NCI-H446 (cell line): ENCODE data around the gene PPT1.
A peak's percentile ranks its signal among the peaks of the same experiment; 100 is the strongest.

Source experiments
- DNase-seq, 2 experiments: peaks; one replicate each; lab custom pipeline; 2025; lab: John Stamatoyannopoulos, UW

Gene PPT1

DNA sequence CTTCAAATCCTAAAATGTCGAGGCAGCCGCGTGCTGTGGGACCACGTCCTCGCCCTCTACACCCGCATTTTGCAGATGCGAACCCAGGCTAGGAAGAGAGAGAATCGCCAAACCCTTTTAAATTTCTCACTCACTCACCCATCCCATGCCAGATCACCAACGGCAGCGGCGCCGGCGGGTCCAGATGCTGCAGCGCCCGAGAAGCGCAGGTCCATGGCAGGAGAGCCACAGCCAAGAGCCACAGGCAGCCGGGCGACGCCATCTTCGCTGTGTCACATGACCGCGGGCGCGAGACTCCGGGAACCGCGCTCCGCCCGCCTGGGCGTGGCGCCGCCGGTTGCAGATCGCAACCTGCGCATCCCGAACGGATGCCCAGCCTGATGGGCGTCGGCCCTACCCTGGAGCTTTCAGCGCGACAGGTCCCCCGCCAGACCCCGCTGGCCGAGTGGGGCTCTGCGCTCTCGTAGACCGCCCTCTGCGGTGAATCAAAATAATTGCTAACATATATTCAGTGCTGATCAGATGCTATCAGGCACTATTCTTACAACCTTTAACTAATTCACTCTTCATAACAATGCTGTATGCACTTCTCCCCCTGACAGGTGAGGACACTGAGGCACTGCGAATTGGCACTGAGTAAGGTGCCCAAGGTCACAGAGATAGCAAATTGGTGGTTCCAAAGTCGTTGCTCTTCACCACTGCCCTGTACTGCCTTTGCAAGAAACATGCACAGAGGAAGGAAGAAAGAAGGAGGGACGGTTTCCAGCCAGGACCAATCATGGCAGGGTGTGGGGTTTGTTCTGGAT, at the start of gene PPT1:
Gene PPT1 (minus strand): TSS at position 276 of the 806 bp plus-strand sequence. CDS start 14 bp downstream, at position 262.
- peak; percentile 74 to 91 for DNase-seq

DNA sequence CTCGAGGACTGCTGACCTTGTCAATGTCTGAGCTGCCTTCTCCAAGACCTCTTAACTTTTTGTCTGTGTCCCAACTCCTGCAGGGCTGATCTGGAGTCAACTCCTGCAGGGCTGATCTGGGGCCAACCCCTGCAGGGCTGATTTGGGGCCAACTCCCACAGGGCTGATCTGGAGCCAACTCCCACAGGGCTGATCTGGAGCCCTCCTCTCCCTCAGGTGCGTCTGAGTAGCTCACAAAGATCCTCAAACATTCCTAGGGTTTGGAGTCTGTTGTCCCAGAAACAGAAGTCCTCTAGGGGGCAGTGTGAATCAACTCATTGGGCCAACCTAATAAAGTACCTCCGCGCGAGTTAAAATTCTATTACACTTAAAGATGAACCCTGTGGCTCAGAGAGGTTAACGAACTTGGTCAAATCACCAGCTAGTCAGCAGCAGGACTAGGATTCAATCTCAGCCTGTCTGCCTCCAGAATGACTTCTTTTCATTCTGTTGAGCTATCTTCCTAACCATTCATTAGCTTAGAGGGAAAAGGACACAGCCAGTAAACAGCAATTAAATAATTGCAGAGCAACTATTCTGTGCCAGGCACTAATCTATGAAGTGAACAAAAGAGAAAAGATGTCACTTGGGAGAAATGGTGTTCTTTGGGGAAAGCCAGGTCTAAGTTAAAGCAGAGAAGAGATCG, 47.0 kb upstream of the PPT1 start:
- peak; percentile 59 to 85 for DNase-seq

DNA sequence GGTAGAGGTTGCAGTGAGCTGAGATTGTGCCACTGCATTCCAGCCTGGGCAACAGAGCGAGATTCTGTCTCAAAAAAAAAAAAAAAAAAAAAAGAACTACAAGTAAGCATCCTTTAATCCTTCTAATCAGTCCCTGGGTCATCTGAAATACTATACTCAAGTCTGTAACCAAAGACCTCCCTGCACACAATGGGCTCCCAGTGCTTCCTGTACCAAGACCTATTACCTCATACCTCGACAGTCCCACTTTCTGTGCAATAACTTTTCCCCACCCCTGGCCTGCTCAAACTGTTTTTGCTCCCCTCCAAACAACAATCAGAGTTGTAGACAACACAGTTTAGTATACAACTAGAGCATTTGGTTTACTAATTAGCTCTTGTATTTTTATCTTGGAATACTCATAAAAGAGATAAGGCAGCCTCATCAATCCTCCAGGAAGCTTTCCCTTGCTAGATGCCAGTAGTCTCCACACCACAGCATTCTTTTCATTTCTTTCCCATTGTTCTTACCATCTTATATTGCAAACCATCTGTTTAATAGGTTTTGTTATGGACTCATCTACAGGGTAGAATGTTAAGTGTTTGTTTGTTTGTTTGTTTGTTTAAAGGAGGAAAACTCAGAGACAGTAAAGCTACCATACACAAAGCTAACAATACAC, 45.0 kb upstream of the PPT1 start:
- no peak for DNase-seq

DNA sequence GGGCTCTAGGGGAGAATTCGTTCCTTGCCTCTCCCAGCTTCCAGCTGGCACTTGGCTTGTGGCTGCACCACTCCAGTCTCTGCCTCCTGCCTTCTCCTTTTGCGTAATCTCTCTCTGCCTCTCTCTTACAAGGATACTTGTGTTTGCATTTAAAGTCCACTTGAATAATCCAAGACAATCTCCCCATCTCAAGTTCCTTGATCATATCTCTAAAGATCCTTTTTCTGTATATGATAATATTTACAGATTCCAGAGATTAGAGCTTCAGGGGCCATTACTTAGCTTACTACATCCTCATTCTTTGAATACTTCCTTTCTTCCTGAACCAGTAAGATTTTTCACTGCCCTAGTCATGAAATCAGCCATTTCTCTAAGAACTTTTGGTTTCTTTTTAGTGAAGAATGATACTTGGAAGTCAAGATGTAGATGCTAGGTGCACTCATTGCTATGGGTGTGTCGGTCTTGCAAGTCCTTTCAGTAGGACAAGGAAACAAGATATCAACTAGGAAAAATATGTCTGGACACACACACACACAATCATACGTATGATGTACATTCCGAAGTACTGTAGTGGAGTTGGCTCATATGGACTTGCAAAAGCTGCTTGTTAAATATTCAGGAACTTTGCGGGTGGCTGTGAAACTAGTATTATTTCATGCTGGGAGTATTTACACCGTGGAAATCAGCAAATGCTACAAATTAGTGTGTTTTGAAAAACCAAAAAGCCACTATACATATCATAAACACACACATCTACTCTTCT, 43.3 kb upstream of the PPT1 start:
- DNase-seq = no peak

DNA sequence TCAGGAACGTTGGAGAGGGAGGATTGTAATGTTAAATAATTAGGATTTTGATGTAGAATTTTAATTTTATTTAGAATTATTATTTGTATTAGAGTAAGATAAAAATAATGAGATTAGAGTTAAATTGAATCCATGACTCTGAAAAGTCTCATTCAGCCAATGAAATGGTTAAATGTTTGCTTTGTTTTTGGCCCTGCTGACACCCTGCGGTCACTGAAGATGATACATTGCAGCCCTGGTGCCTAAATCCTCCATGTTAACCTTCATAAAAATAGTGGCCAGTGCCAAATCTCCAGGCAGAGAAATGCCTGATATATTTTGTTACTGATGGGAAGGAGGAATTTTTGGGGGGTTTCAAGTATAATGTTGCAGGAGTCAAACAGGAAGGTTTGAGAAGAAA, 36.8 kb upstream of the PPT1 start:
- DNase-seq = no peak

DNA sequence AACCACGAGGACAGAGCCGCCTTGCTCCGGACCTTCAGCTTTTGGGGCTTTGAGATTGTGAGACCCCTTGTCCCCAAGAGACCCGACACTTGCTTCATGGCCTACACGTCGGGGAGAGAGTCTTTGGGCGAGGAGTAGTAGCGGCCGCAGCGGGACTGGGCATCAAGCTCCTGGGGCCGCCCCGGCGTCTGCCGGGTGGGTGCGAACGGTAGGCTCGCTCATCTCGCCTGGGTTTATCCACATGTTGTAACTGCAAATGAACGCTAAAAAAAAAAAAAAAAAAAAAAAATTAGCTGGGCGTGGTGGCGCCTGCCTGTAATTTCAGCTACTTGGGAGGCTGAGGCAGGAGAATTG, 36.2 kb upstream of the PPT1 start:
- DNase-seq = no peak

DNA sequence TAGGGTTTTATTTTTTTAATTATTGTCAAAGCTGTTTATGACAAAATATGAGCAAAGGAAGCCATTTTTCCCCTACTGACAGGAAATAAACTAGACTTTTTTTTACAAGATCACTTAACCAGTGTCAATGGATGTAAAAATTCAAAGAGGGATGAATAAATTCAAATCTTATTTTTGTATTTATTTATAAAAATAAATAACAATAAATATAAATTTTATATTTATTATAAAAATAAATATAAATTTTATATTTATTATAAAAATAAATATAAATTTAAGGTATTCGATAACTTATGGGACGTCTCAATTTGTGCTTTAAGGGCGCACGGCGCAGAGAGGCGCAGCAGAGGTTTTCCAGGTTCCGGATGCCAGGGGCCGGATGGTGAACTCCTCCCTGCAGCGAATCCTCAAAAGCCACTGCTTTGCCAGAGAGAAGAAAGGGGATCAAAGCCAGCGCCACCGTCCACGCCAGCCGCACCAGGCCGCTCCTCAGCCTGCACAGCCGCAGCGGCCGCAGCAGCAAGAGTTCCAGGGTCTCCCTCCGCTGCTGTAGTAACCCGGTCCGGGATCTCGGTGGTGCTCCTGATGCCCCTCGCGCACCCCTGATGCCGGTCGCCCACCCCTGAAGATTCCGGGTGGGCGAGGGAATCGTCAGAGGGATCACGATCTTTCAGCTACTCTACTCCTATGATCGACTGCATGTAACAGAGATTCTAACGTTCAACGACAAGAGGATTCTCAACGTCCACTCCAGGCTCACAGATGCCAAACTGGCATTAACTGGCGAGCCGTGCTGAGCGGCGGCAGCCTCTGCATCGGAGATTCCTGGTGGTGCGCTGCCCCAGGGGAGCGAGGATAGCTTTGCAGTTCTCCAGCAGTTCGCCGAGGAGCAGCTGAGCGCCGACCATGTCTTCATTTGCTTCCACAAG, 35.6 kb upstream of the PPT1 start:
- no peak for DNase-seq

DNA sequence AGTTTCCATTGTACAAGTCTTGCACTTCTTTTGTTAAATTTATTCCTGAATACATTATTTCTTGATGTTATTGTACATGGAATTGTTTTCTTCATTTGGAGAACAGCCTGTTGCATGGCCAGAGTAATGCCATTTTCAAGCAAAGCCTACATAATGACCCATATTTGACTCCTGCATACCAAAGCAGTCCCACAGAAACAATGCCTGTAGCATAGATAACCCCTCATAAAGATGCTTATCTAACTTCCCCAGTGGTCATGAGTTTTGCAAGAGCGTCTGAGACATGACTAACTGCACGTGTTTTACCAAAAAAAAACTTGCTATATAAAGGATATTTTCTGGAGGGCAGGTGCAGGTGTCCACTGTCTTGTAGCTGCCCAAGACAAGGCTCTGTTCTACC, 33.8 kb upstream of the PPT1 start:
- DNase-seq = no peak

DNA sequence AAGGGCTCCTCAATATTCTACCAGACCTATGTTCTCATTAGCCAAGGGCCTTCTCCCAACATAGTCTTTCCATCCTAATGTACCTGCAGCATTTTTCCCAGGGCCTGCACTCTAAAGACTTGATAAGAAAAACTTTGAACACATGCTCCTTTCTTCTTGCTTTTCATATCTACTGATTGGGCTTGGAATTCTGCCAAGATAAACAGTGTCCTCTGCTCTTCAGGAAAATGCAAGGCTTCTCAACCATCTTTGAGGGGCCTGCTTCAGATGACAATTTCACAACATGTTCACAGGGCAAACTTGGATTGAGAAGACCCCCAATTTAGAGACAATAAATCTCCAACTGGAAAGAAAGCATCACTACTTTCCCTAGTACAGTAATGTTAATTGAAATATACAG, 25.8 kb upstream of the PPT1 start:
- DNase-seq = no peak

DNA sequence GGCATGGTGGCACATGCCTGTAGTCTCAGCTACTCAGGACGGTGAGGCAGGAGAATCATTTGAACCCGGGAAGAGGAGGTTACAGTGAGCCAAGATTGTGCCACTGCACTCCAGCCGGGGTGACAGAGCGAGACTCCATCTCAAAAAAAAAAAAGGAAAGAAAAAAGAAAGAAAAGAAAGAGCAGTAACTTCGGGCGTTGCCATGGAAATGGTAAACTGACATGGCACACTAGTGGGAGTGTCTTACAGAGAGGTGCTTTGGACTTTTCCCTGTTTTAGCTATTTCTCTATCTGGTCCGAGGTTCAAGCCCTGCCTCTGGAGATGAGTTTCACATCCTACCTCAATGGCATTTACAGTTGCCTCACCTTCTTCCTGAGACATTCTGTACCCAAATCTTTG, 23.1 kb upstream of the PPT1 start:
- DNase-seq = no peak

DNA sequence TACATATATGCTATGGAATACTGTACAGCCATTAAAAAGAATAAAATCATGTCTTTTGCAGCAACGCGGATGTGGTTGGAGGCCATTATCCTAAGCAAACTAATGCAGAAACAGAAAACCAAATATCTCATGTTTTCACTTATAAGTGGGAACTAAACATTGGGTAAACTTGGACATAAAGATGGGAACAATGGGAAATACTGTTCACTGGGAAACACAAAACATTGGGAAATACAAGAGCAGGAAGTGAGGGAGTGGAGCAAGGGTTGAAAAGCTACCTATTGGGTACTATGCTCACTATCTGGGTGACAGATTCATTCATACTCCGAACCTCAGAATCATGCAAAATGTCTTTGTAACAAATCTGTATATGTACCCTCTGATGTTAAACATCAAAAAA, 17.3 kb upstream of the PPT1 start:
- DNase-seq = no peak

DNA sequence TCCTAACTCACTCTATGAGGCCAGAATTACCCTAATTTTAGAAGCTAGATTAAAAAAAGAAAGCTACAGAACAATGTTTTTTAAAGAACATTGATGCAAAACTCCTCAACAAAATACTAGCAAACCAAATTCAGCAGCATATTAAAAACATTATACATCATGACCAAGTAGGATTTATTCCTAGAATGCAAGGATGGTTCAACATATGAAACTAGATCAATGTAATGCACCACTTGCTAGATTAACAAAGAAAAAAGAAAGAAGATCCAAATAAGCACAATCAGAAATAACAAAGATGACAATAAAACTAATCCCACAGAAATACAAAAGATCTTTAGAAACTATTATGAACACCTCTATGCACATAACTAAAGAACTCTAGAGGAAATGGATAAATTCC, 13.3 kb upstream of the PPT1 start:
- no peak for DNase-seq

DNA sequence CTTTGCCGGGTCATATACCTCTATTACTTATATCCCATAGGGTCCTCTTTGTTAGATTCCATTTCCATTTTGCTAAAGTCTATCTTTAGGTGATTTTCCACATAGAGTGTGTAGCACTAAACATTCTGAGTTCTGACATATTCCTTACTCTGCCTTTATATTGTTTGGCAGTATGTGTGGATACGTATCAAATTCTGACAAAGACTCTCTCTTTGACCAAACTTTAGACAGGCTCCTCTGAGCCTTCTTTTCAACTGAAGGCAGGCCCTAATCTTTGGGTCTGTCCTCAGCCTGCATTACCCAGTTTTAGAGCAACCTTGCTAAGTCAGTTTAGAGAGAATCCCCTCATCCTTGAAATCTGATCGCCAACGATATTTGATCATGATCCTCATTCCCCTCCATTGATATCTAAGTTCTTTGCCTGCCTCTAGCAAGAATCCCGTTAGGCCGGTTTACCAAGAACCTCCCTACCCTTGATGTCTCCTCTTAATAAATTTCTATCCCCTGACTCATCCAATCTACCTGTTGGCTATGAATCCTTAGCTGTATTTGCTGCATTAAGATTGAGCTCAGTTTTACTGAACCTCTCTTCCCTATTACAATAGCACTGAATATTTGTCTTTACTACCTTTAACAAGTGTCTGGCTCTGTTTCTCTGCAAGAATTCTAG, 10.4 kb upstream of the PPT1 start:
- DNase-seq = no peak

DNA sequence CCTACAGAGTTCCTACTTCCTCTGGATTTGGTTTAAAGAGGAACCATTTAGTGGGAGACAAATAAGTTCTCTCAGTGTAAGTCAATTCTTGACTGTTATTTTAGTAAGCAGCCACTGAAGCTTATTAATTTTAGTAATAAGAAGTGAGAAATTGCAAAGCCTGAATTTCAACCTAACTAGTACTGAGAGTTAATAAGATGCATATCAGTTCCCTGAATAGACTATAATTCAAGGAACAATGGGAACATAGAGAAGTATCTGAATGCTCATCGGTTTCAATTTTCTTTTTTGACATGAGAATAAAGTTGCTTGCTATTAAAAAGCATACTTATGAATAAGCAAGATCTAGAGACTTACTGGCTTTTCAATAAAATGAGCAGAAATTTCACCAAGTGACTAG, 8.0 kb upstream of the PPT1 start:
- no peak for DNase-seq

DNA sequence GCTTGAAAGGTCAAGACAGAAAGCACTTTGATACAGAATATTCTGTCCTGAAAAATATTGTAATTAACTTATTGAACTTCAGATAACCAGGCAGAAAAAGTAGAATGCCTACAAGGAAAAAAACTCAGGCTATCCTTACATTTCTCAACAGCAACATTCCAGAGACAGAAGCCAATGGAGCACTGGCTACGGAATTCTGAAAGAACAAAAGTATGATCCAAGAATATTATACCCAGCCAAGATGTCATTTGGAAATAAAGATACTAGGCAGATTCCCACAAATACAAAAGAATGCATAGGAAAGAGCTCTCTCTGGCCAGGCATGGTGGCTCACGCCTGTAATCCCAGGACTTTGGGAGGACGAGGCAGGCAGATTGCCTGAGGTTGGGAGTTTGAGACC, 5.8 kb upstream of the PPT1 start:
- DNase-seq = no peak

DNA sequence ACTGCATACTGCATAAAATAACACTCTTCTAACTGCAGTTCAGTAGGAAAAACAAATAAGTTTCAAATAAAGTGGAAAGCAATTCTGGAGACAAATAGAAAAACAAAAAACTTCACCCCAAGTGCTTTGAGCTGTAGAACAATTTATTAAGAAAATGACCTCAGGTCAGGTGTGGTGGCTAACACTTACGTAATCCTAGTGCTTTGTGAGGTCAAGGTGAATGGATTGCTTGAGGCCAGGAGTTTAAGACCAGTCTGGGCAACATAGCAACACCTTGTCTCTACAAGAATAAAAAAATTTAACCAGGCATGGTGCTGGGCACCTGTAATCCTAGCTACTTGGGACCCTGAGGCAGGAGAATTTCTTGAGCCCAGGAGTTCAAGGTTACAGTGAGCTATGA, 5.0 kb upstream of the PPT1 start:
- DNase-seq = no peak

DNA sequence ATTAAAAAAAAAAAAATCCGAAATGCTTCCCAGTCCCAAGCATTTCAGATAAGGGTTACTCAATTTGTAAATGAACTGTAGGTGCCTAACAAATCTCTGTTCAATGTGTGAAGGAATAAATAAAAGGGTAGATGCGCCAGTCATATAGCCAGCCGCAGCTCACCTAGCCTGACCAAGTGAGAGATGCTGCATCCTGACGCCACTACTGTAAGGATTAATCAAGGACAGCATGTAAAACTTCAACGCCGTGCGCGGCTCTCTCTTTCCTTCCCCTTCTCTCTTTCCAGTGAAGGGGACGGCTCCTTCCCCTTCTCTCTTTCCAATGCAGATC, 441 bp downstream of the PPT1 start:
- no peak for DNase-seq

DNA sequence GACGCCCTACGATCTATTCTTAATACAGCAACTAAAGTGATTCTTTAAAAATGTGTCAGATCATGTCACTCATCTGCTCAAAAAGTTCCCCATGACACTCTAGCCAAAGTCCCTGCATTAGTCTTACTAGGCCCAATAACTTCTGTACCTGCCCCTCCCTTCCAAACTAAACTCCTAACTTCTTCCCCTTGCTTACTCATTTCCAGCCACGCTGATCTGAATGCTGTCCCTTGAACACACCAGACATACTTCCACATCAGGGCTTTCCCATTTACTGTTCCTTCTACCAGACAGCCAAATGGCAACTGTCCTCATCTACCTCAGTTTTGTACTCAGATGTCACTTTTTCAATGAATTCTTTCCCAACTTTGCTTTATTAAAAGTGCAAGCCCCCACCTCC, 1.2 kb downstream of the PPT1 start:
- no peak for DNase-seq

DNA sequence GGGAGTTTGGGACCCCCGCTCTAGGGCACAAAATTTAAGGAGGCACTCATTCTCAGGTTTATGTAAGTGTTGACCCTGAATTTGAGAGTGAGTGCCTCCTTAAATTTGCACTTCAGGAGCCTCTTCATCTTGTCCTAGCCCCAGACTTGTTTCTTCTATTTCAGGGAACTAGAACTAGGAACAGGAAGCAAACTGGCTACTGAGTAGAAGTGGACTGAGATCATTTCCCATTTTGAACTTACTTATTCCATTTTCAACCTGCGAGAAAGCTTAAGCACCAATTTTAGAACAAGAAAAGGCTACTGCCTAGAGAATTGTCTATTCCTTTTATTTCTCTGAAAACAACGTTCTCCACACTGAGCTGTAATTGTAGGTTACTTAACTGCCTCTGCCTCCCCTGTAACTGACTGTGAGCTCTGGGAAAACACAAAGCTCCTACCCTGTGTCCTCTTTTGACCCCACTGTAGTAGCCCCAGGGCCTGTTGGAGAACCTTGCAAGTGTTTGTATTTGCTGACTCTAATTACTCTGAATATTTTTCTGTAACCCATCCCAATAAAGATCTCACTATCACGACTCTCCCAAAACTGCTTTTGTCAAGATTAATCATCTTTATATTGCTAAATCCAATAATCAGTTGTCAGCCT, 2.5 kb downstream of the PPT1 start:
- DNase-seq = no peak
